Astrocyte (in vitro differentiated cells and primary cell): ENCODE measurements around the gene GMPR2.

Experiments
- EZH2 ChIP-seq: IDR thresholded peaks from 2 replicates; pipeline ENCODE4 v1.6.1; 2012; ENCODE audit warnings: mild to moderate bottlenecking, low read length, inconsistent platforms; ENCODE audit not compliant: insufficient read depth
- TF ChIP-seq, protein P1 (sequence below): IDR thresholded peaks from 2 replicates; pipeline ENCODE4 v1.5.1; 2011; ENCODE audit warnings: low read depth, mild to moderate bottlenecking, inconsistent platforms, low read length, moderate library complexity; ENCODE audit not compliant: insufficient read depth

DNA sequence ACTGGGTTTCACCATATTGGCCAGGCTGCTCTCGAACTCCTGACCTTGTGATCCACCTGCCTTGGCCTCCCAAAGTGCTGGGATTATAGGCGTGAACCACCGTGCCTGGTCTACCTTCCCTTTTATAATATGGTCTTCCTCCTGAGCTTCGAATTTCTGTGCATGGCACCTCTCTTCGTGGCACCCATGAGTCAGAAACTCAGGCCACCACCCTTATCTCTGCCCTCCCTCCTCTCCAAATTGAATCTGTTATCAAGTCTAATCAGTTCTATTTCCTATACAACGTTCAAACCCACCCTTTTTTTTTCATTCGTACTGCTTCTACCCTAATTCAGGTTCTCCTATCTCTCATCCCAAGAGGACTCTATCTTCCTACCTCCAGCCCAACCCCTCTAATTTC lies 14.7 kb downstream of the GMPR2 start:
- TF ChIP-seq, protein P1, sequence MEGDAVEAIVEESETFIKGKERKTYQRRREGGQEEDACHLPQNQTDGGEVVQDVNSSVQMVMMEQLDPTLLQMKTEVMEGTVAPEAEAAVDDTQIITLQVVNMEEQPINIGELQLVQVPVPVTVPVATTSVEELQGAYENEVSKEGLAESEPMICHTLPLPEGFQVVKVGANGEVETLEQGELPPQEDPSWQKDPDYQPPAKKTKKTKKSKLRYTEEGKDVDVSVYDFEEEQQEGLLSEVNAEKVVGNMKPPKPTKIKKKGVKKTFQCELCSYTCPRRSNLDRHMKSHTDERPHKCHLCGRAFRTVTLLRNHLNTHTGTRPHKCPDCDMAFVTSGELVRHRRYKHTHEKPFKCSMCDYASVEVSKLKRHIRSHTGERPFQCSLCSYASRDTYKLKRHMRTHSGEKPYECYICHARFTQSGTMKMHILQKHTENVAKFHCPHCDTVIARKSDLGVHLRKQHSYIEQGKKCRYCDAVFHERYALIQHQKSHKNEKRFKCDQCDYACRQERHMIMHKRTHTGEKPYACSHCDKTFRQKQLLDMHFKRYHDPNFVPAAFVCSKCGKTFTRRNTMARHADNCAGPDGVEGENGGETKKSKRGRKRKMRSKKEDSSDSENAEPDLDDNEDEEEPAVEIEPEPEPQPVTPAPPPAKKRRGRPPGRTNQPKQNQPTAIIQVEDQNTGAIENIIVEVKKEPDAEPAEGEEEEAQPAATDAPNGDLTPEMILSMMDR: no peak
- no peak for TF ChIP-seq EZH2
